Hematopoietic multipotent progenitor cell treated with erythropoietin and hydrocortisone succinate and interleukin-3 and kit ligand, for 8 days (in vitro differentiated cells): Measurements from ENCODE around the gene GOLGA6L2.
"Not testable (repeated sequence)": the region's sequence is repeated elsewhere in the genome, so short reads cannot be mapped to it uniquely, and the experiment has no call there.

ENCODE experiments used
- DNase-seq: peaks from one replicate; pipeline ENCODE4 v3.0.0-alpha.2; 2015

The GOLGA6L2 gene

GRCh38 chr15:23447107-23447500 lies at the start of gene GOLGA6L2:
GOLGA6L2 (minus strand) TSS chr15:23447243; CDS start chr15:23447181, 62 bp downstream.
- peak; percentile 9 for DNase-seq

GRCh38 chr15:23484870-23485269 lies 37.8 kb upstream of the GOLGA6L2 start:
- no peak for DNase-seq

- no peak for DNase-seq
Observed at GRCh38 chr15:23483821-23484299, 36.8 kb upstream of the GOLGA6L2 start.

- no peak for DNase-seq
Observed at GRCh38 chr15:23482764-23483489, 35.9 kb upstream of the GOLGA6L2 start.

- no peak for DNase-seq
Observed at GRCh38 chr15:23482228-23482627, 35.2 kb upstream of the GOLGA6L2 start.

- no peak for DNase-seq
Observed at GRCh38 chr15:23477920-23478319, 30.9 kb upstream of the GOLGA6L2 start.

GRCh38 chr15:23472678-23473077 lies 25.6 kb upstream of the GOLGA6L2 start:
- DNase-seq, result no peak

- DNase-seq, result no peak
Observed at GRCh38 chr15:23472033-23472432, 25.0 kb upstream of the GOLGA6L2 start.

- DNase-seq, result peak; percentile 26
Observed at GRCh38 chr15:23467110-23467600, 20.1 kb upstream of the GOLGA6L2 start.

GRCh38 chr15:23457890-23458289 lies 10.8 kb upstream of the GOLGA6L2 start:
- no peak for DNase-seq

GRCh38 chr15:23446215-23447106 lies 582 bp downstream of the GOLGA6L2 start:
- DNase-seq, result no peak

GRCh38 chr15:23444269-23444668 lies 2.8 kb downstream of the GOLGA6L2 start:
- no peak for DNase-seq

GRCh38 chr15:23441204-23441603 lies 5.8 kb downstream of the GOLGA6L2 start:
- DNase-seq, result no peak

- DNase-seq, result no peak
Observed at GRCh38 chr15:23440596-23440995, 6.4 kb downstream of the GOLGA6L2 start.

GRCh38 chr15:23439513-23439912 lies 7.5 kb downstream of the GOLGA6L2 start:
- DNase-seq, result no peak

GRCh38 chr15:23438816-23439466 lies 8.1 kb downstream of the GOLGA6L2 start:
- DNase-seq, result no peak

- DNase-seq, result no peak
Observed at GRCh38 chr15:23437673-23438072, 9.4 kb downstream of the GOLGA6L2 start.

GRCh38 chr15:23437146-23437545 lies 9.9 kb downstream of the GOLGA6L2 start:
- DNase-seq, result no peak

- DNase-seq, result no peak
Observed at GRCh38 chr15:23436421-23436820, 10.6 kb downstream of the GOLGA6L2 start.

- not testable (repeated sequence) for DNase-seq
Observed at GRCh38 chr15:23434699-23435098, 12.3 kb downstream of the GOLGA6L2 start.

GRCh38 chr15:23425327-23425726 lies 21.7 kb downstream of the GOLGA6L2 start:
- DNase-seq, result not testable (repeated sequence)

GRCh38 chr15:23424111-23424904 lies 22.7 kb downstream of the GOLGA6L2 start:
- no peak for DNase-seq
